GM12892 (cell line): ENCODE results near the gene ALOX5.

ENCODE experiments used
- POLR2AphosphoS5 ChIP-seq: IDR thresholded peaks from 2 replicates; pipeline ENCODE4 v1.6.1; 2011; ENCODE audit warnings: low read depth, low read length, control low read depth
- TAF1 ChIP-seq: IDR thresholded peaks from 2 replicates; pipeline ENCODE4 v1.6.1; 2011; ENCODE audit warnings: low read depth, mild to moderate bottlenecking, control low read depth, low read length, borderline replicate concordance

DNA sequence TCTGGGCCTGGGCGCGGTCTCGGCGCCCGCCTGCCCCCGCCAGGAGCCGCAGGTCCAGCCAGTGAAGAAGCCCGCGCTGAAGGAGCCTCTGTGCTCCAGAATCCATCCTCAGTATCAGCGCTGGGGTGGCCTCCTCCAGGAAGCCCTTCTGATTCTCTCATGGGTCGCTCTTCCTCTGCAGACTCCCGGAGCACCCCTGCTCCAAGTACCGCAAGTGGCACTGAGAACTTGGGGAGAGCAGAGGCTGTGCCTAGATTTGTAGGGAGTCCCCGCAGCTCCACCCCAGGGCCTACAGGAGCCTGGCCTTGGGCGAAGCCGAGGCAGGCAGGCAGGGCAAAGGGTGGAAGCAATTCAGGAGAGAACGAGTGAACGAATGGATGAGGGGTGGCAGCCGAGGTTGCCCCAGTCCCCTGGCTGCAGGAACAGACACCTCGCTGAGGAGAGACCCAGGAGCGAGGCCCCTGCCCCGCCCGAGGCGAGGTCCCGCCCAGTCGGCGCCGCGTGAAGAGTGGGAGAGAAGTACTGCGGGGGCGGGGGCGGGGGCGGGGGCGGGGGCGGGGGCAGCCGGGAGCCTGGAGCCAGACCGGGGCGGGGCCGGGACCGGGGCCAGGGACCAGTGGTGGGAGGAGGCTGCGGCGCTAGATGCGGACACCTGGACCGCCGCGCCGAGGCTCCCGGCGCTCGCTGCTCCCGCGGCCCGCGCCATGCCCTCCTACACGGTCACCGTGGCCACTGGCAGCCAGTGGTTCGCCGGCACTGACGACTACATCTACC is at the start of gene ALOX5:
- TF ChIP-seq TAF1 (no peak), POLR2AphosphoS5 (no peak)
